Measurements from ENCODE around the gene TMEM131.

TMEM131 gene

GRCh38 chr2:97752342-97753334 is 243.1 kb downstream of the TMEM131 start:
- no peaks in the 10 kb centered on the region for H3K4me1 ChIP-seq (ENCODE audit: control insufficient read depth, insufficient read depth, low read length)
- no peaks in the 10 kb centered on the region for H3K27me3 ChIP-seq (ENCODE audit: control insufficient read depth, insufficient read depth, low read length)
- H3K9me3 ChIP-seq (ENCODE audit: control insufficient read depth, low read length), result no peaks in the 10 kb centered on the region
- H3K36me3 ChIP-seq (ENCODE audit: control insufficient read depth, insufficient read depth, low read length), result peaks cover 7% of the 10 kb centered on the region
- H3K9ac ChIP-seq (ENCODE audit: low read length), result no peak overlapping the region
- H3K4me3 ChIP-seq (ENCODE audit: low read length), result no peak overlapping the region

DNA sequence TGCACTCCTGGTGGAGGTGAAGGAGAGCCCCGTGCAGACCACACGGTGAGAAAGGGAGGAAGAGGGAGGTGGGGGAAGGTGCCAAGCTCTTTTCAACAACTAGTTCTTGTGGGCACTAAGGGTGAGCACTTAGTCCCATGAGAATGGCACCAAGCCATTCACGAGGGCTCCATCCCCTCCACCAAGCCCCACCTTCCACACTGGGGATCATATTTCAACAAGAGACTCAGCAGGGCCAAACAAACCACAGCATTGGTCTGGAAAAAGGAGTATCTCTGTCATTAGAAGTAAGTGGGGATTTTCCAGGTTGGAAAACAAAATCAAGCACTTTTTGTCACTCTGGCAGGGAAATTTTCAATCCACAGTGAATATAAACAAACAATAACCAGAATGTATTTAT is 244.0 kb downstream of the TMEM131 start:
- no peaks in the 10 kb centered on the region for H3K27me3 ChIP-seq (ENCODE audit: control insufficient read depth, insufficient read depth, low read length)
- no peaks in the 10 kb centered on the region for H3K9me3 ChIP-seq (ENCODE audit: control insufficient read depth, low read length)
- H3K4me3 ChIP-seq (ENCODE audit: low read length), result no peak overlapping the region
- H3K36me3 ChIP-seq (ENCODE audit: control insufficient read depth, insufficient read depth, low read length), result peaks cover 7% of the 10 kb centered on the region
- H3K9ac ChIP-seq (ENCODE audit: low read length), result no peak overlapping the region
- no peaks in the 10 kb centered on the region for H3K4me1 ChIP-seq (ENCODE audit: control insufficient read depth, insufficient read depth, low read length)

- no peaks in the 10 kb centered on the region for H3K4me1 ChIP-seq (ENCODE audit: control insufficient read depth, insufficient read depth, low read length)
- H3K4me3 ChIP-seq (ENCODE audit: low read length), result no peak overlapping the region
- no peak overlapping the region for H3K9ac ChIP-seq (ENCODE audit: low read length)
- no peaks in the 10 kb centered on the region for H3K27me3 ChIP-seq (ENCODE audit: control insufficient read depth, insufficient read depth, low read length)
- peaks cover 7% of the 10 kb centered on the region for H3K36me3 ChIP-seq (ENCODE audit: control insufficient read depth, insufficient read depth, low read length)
- no peaks in the 10 kb centered on the region for H3K9me3 ChIP-seq (ENCODE audit: control insufficient read depth, low read length)
Measured at GRCh38 chr2:97750017-97750416, 245.7 kb downstream of the TMEM131 start.

DNA sequence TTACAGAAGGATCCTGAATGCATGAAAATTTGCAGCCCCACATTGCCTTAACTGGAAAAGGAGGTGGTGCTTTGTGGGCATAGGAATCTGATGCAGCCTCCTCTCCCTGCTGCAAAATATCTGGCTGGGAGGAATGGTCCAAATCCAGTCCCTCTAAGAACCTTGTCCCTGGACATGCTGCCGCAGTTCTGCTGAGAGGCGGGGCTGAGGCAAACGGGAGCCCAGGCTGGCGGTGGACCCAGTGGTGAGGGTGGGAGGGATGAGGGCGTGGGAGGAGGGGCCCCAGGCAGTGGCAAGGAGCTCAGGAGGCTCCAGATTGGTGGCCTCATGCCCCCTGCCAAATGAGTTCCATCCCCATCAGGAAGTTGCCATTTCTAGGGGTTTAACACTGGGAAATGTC is 246.2 kb downstream of the TMEM131 start:
- no peaks in the 10 kb centered on the region for H3K9me3 ChIP-seq (ENCODE audit: control insufficient read depth, low read length)
- H3K27me3 ChIP-seq (ENCODE audit: control insufficient read depth, insufficient read depth, low read length), result no peaks in the 10 kb centered on the region
- H3K36me3 ChIP-seq (ENCODE audit: control insufficient read depth, insufficient read depth, low read length), result peaks cover 7% of the 10 kb centered on the region
- H3K9ac ChIP-seq (ENCODE audit: low read length), result no peak overlapping the region
- H3K4me3 ChIP-seq (ENCODE audit: low read length), result no peak overlapping the region
- H3K4me1 ChIP-seq (ENCODE audit: control insufficient read depth, insufficient read depth, low read length), result no peaks in the 10 kb centered on the region

GRCh38 chr2:97747716-97748115 is 248.0 kb downstream of the TMEM131 start:
- Histone ChIP-seq H3K9ac (ENCODE audit: low read length) (no peak overlapping the region), H3K4me3 (ENCODE audit: low read length) (no peak overlapping the region), H3K9me3 (ENCODE audit: control insufficient read depth, low read length) (no peaks in the 10 kb centered on the region), H3K27me3 (ENCODE audit: control insufficient read depth, insufficient read depth, low read length) (no peaks in the 10 kb centered on the region), H3K36me3 (ENCODE audit: control insufficient read depth, insufficient read depth, low read length) (peaks cover 15% of the 10 kb centered on the region), H3K4me1 (ENCODE audit: control insufficient read depth, insufficient read depth, low read length) (no peaks in the 10 kb centered on the region)

GRCh38 chr2:97747285-97747684 is 248.5 kb downstream of the TMEM131 start:
- H3K4me1 ChIP-seq (ENCODE audit: control insufficient read depth, insufficient read depth, low read length), result no peaks in the 10 kb centered on the region

GRCh38 chr2:97745474-97746174 is 250.1 kb downstream of the TMEM131 start:
- Histone ChIP-seq H3K27me3 (ENCODE audit: control insufficient read depth, insufficient read depth, low read length) (no peaks in the 10 kb centered on the region), H3K9me3 (ENCODE audit: control insufficient read depth, low read length) (no peaks in the 10 kb centered on the region), H3K4me3 (ENCODE audit: low read length) (no peak overlapping the region), H3K4me1 (ENCODE audit: control insufficient read depth, insufficient read depth, low read length) (peaks cover 2% of the 10 kb centered on the region), H3K36me3 (ENCODE audit: control insufficient read depth, insufficient read depth, low read length) (peaks cover 8% of the 10 kb centered on the region), H3K9ac (ENCODE audit: low read length) (no peak overlapping the region)

More at GRCh38 chr2:97747285-97747684, 248.5 kb downstream of the TMEM131 start:
- Histone ChIP-seq H3K4me3 (ENCODE audit: low read length) (no peak overlapping the region), H3K36me3 (ENCODE audit: control insufficient read depth, insufficient read depth, low read length) (peaks cover 15% of the 10 kb centered on the region), H3K9me3 (ENCODE audit: control insufficient read depth, low read length) (no peaks in the 10 kb centered on the region), H3K9ac (ENCODE audit: low read length) (no peak overlapping the region), H3K27me3 (ENCODE audit: control insufficient read depth, insufficient read depth, low read length) (no peaks in the 10 kb centered on the region)

GRCh38 chr2:97743913-97744312 is 251.8 kb downstream of the TMEM131 start:
- Histone ChIP-seq H3K4me3 (ENCODE audit: low read length) (no peak overlapping the region), H3K9me3 (ENCODE audit: control insufficient read depth, low read length) (no peaks in the 10 kb centered on the region), H3K36me3 (ENCODE audit: control insufficient read depth, insufficient read depth, low read length) (peaks cover 7% of the 10 kb centered on the region), H3K27me3 (ENCODE audit: control insufficient read depth, insufficient read depth, low read length) (no peaks in the 10 kb centered on the region), H3K4me1 (ENCODE audit: control insufficient read depth, insufficient read depth, low read length) (peaks cover 4% of the 10 kb centered on the region), H3K9ac (ENCODE audit: low read length) (no peak overlapping the region)

- peaks cover 4% of the 10 kb centered on the region for H3K4me1 ChIP-seq (ENCODE audit: control insufficient read depth, insufficient read depth, low read length)
- H3K36me3 ChIP-seq (ENCODE audit: control insufficient read depth, insufficient read depth, low read length), result peaks cover 7% of the 10 kb centered on the region
- no peak overlapping the region for H3K4me3 ChIP-seq (ENCODE audit: low read length)
- no peak overlapping the region for H3K9ac ChIP-seq (ENCODE audit: low read length)
- no peaks in the 10 kb centered on the region for H3K9me3 ChIP-seq (ENCODE audit: control insufficient read depth, low read length)
- H3K27me3 ChIP-seq (ENCODE audit: control insufficient read depth, insufficient read depth, low read length), result no peaks in the 10 kb centered on the region
Measured at GRCh38 chr2:97742381-97742847, 253.3 kb downstream of the TMEM131 start.

GRCh38 chr2:97741686-97742085 is 254.1 kb downstream of the TMEM131 start:
- H3K36me3 ChIP-seq (ENCODE audit: control insufficient read depth, insufficient read depth, low read length), result peaks cover 7% of the 10 kb centered on the region

DNA sequence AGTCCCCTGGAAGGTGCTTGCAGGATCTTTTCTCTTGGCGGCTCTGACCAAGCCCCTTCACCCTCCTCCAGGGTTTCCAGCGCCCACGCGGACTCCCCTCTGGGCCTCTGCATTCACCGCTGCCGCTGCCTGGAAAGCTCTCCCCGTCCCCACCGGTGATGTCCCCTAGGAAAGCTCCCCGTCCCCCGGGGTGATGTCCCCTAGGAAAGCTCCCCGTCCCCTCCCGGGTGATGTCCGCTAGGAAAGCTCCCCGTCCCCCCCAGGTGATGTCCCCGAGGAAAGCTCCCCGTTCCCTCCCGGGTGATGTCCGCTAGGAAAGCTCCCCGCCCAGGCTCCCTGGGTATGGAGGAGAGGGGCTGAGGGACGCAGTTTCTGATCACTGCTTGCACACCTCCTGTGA is 254.5 kb downstream of the TMEM131 start:
- no peak overlapping the region for H3K9ac ChIP-seq (ENCODE audit: low read length)
- H3K9me3 ChIP-seq (ENCODE audit: control insufficient read depth, low read length), result no peaks in the 10 kb centered on the region
- H3K36me3 ChIP-seq (ENCODE audit: control insufficient read depth, insufficient read depth, low read length), result peaks cover 7% of the 10 kb centered on the region
- H3K4me3 ChIP-seq (ENCODE audit: low read length), result no peak overlapping the region
- peaks cover 4% of the 10 kb centered on the region for H3K4me1 ChIP-seq (ENCODE audit: control insufficient read depth, insufficient read depth, low read length)
- no peaks in the 10 kb centered on the region for H3K27me3 ChIP-seq (ENCODE audit: control insufficient read depth, insufficient read depth, low read length)

More at GRCh38 chr2:97741686-97742085, 254.1 kb downstream of the TMEM131 start:
- Histone ChIP-seq H3K9me3 (ENCODE audit: control insufficient read depth, low read length) (no peaks in the 10 kb centered on the region), H3K4me1 (ENCODE audit: control insufficient read depth, insufficient read depth, low read length) (peaks cover 4% of the 10 kb centered on the region), H3K4me3 (ENCODE audit: low read length) (no peak overlapping the region), H3K9ac (ENCODE audit: low read length) (no peak overlapping the region), H3K27me3 (ENCODE audit: control insufficient read depth, insufficient read depth, low read length) (no peaks in the 10 kb centered on the region)

GRCh38 chr2:97740590-97741182 is 255.1 kb downstream of the TMEM131 start:
- H3K36me3 ChIP-seq (ENCODE audit: control insufficient read depth, insufficient read depth, low read length), result peaks cover 7% of the 10 kb centered on the region
- no peak overlapping the region for H3K4me3 ChIP-seq (ENCODE audit: low read length)
- H3K27me3 ChIP-seq (ENCODE audit: control insufficient read depth, insufficient read depth, low read length), result no peaks in the 10 kb centered on the region
- H3K4me1 ChIP-seq (ENCODE audit: control insufficient read depth, insufficient read depth, low read length), result peaks cover 4% of the 10 kb centered on the region
- no peaks in the 10 kb centered on the region for H3K9me3 ChIP-seq (ENCODE audit: control insufficient read depth, low read length)
- H3K9ac ChIP-seq (ENCODE audit: low read length), result no peak overlapping the region
